ENCODE measurements around the gene DSCAM.

GRCh38 chr21:40299451-40299850 lies 547.5 kb downstream of the DSCAM start:
- TF ChIP-seq CTCF (IDR thresholded peaks at IDR 0.05) (no peak), EP300 (IDR thresholded peaks at IDR 0.05) (no peak), POLR2A (IDR thresholded peaks at IDR 0.05) (no peak)
